Measurements from ENCODE around the gene FSCN2. TPM values are rescaled to one million over a fixed set of nuclear protein-coding genes. Genes with fewer than 3 reads are reported as not detected.
A peak's percentile ranks its signal among the peaks of the same experiment; 100 is the strongest.

The FSCN2 gene
- total and polyA plus RNA-seq, 2 experiments from 2014 or later = 0.13 to 1.6 TPM

- ATAC-seq = no peak
- no peak overlapping the region for H3K27ac ChIP-seq (ENCODE audit: low read depth)
- H3K9me3 Mint-ChIP-seq = no peaks in the 10 kb centered on the region
- H4K20me1 ChIP-seq (replicated peaks; ENCODE audit: insufficient read depth) = no peaks in the 10 kb centered on the region; the same call in 1 of the 2 replicates
- 0 out of 2 replicates have a peak, but pooled peaks cover 1% of the 10 kb centered on the region for H3F3A ChIP-seq (replicated peaks; ENCODE audit: low read depth)
- H3K4me3 ChIP-seq = no peak overlapping the region
- H3K27ac Mint-ChIP-seq = no peak overlapping the region
- peaks cover 5% of the 10 kb centered on the region for H3K27me3 Mint-ChIP-seq (ENCODE audit: insufficient read depth, low read depth, poor library complexity)
- peaks cover 5% of the 10 kb centered on the region; the same call in 2 of the 3 replicates for H3K4me1 Mint-ChIP-seq
- no peak for DNase-seq (ENCODE audit: low spot score)
- H3K4me2 ChIP-seq = no peak overlapping the region
- peaks cover 23% of the 10 kb centered on the region for H3K79me2 ChIP-seq (replicated peaks; ENCODE audit: insufficient read depth)
- H3K27me3 ChIP-seq (ENCODE audit: insufficient read depth) = no peaks in the 10 kb centered on the region
- TF ChIP-seq REST (IDR thresholded peaks at IDR 0.05; ENCODE audit: unreplicated experiment) (no peak), NANOG (IDR thresholded peaks at IDR 0.05; ENCODE audit: borderline replicate concordance) (no peak), STAT1 (IDR thresholded peaks at IDR 0.05; ENCODE audit: unreplicated experiment) (no peak), ETS1 (IDR thresholded peaks at IDR 0.05) (no peak), EZH2 (IDR thresholded peaks at IDR 0.05; ENCODE audit: low read depth, unreplicated experiment) (no peak), JUNB (IDR thresholded peaks at IDR 0.05; ENCODE audit: unreplicated experiment) (no peak), ZNF114 (CRISPR knock-in tag; IDR thresholded peaks at IDR 0.05) (no peak), EZH2phosphoT487 (IDR thresholded peaks at IDR 0.05; ENCODE audit: unreplicated experiment) (no peak)
- H2AFZ ChIP-seq = no peak overlapping the region
- no peaks in the 10 kb centered on the region for H3K9me2 ChIP-seq (ENCODE audit: insufficient read depth)
- no peaks in the 10 kb centered on the region; the same call in 1 of the 2 replicates for H3K36me3 ChIP-seq (ENCODE audit: insufficient read depth)
- H3K36me3 Mint-ChIP-seq (ENCODE audit: low read depth) = peaks cover 38% of the 10 kb centered on the region
- no peak overlapping the region for H3K4me3 Mint-ChIP-seq
- H3K4me1 ChIP-seq (ENCODE audit: insufficient read depth) = no peaks in the 10 kb centered on the region
Measured at GRCh38 chr17:81547614-81547982, 19.4 kb downstream of the FSCN2 start.

- DNase-seq (ENCODE audit: low spot score) (no peak), ATAC-seq (no peak)
- Histone ChIP-seq H3K27me3 (ENCODE audit: insufficient read depth) (no peaks in the 10 kb centered on the region), H3K4me3 (no peak overlapping the region), H3K9me2 (ENCODE audit: insufficient read depth) (no peaks in the 10 kb centered on the region), H3K4me1 (ENCODE audit: insufficient read depth) (peaks cover 8% of the 10 kb centered on the region; the same call in 1 of the 2 replicates), H2AFZ (no peak overlapping the region), H3K27ac (ENCODE audit: low read depth) (no peak overlapping the region), H3K36me3 (ENCODE audit: insufficient read depth) (no peaks in the 10 kb centered on the region; the same call in 1 of the 2 replicates), H4K20me1 (replicated peaks; ENCODE audit: insufficient read depth) (no peaks in the 10 kb centered on the region; the same call in 1 of the 2 replicates), H3K4me2 (no peak overlapping the region), H3K79me2 (replicated peaks; ENCODE audit: insufficient read depth) (peaks cover 23% of the 10 kb centered on the region), H3F3A (replicated peaks; ENCODE audit: low read depth) (peaks cover 13% of the 10 kb centered on the region)
- Mint-ChIP-seq H3K27me3 (ENCODE audit: insufficient read depth, low read depth, poor library complexity) (peaks cover 8% of the 10 kb centered on the region), H3K36me3 (ENCODE audit: low read depth) (peaks cover 40% of the 10 kb centered on the region), H3K4me3 (peak overlapping the region; percentile 90; the same call in 1 of the 3 replicates), H3K9me3 (no peaks in the 10 kb centered on the region), H3K27ac (no peak overlapping the region), H3K4me1 (peaks cover 16% of the 10 kb centered on the region)
- TF ChIP-seq CTCF (conservative IDR thresholded peaks at IDR 0.05; ENCODE audit: low read depth in 2 of 2) (no peak), ZNF331 (CRISPR knock-in tag; IDR thresholded peaks at IDR 0.05; ENCODE audit: low read depth) (no peak), POLR2AphosphoS5 (IDR thresholded peaks at IDR 0.05; ENCODE audit: low read depth) (no peak), EZH2 (IDR thresholded peaks at IDR 0.05; ENCODE audit: low read depth, unreplicated experiment) (no peak), CREB1 (CRISPR knock-in tag; IDR thresholded peaks at IDR 0.05; ENCODE audit: low read depth) (no peak), REST (IDR thresholded peaks at IDR 0.05; ENCODE audit: unreplicated experiment) (no peak), ZNF114 (CRISPR knock-in tag; IDR thresholded peaks at IDR 0.05) (no peak), ETS1 (IDR thresholded peaks at IDR 0.05) (no peak), EZH2phosphoT487 (IDR thresholded peaks at IDR 0.05; ENCODE audit: unreplicated experiment) (no peak), JUNB (IDR thresholded peaks at IDR 0.05; ENCODE audit: unreplicated experiment) (no peak), NANOG (IDR thresholded peaks at IDR 0.05; ENCODE audit: borderline replicate concordance) (no peak)
Measured at GRCh38 chr17:81549031-81549557, 20.9 kb downstream of the FSCN2 start.
